Central memory CD4-positive, alpha-beta T cell (primary cell): Measurements from ENCODE around the gene C1orf198.

ENCODE experiments used
- DNase-seq: peaks from one replicate; pipeline ENCODE4 v3.0.0; 2022

Gene C1orf198

DNA sequence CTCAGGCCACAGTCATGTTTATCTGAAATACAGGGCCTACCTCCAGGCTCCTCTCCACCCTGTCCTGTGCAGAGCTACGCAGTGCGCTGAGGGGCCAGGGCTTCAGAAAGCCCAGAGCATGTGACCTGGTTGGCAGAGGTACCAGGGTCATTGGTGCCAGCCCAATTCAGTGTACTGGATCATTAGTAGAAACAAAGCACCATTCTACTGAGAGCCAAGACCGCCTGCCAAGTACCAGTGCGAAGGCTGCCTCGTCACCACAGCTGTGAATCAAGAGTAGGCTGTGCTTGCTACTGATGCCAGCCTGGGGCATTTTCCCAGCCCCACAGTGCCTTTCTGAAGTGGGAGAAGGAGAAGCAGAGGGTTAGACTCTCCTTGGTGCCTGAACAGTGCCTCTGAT, 61.3 kb downstream of the C1orf198 start:
- DNase-seq, result no peak

DNA sequence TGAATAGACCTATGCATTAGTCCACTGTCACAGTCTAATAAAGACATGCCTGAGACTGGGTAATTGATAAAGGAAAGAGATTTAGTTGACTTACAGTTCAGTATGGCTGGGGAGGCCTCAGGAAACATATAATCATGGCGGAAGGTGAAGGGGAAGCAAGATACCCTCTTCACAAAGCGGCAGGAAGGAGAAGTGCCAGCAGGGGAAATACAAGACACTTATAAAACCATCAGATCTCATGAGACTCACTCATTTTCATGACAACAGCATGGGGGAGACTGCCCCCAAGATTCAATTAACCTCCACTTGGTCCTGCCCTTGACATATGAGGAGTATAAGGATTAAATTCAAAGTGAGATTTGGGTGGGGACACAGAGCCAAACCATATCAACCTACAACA, 61.8 kb downstream of the C1orf198 start:
- DNase-seq, result no peak

DNA sequence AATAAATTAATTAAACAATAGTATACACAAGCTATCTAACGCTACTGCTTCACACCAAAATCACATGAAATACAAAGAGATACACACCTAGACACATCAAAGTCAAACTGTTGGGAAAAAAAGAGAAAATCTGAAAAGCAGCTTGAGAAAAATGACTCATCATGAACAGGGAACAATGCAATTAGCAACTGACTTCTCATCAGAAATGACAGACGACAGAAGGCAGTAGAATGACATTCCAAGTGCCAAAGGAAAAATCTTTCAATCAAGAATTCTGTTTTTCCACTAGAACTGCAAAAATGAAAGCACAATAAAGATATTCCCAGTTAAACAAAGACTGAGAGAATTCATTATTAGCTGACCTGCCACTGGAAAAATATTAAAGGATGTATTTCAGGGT, 63.9 kb downstream of the C1orf198 start:
- no peak for DNase-seq

DNA sequence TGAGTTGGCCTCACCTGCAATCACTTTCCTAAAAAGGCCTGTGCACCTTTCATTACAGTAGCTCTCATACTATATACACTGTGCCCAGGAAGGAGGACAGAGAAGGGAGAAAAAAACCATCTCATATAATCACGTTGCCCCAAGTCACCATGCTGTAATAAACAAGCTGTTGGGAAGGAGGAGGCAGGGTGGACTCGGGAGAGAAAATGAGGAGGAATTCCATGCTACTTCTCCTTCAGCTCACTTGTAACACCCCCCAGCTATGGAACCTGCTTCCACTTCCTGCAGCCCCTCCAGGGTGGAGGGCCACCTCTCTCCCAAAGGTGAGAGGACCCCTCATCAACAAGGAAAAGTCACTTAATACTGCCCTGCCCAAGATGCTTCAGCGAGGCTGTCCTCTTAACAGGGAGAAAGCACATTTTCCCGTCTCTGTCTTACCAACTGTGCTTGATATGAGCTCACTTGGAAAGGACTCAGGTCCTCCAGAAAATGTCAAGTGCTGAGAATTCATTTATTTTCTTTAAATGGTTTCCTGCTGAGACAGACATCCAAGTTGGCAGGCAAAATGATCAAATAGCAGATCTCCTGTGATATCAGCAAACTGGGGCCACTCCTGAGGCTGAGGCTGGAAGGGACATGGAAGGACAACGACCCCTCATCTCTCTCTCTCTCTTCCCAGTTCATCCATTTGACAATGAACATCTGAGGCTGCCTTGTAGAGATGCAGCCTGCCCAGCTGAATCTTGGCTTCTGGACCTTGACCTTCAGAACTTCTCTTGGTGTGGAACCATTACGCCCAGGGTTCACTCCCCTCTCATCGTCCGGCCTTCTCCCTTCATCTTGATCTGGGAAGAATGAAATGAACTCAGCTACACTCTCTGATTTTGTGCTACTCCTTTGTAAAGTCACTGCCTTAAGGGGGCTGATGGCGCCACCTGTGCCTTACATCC, 67.2 kb downstream of the C1orf198 start:
- no peak for DNase-seq

DNA sequence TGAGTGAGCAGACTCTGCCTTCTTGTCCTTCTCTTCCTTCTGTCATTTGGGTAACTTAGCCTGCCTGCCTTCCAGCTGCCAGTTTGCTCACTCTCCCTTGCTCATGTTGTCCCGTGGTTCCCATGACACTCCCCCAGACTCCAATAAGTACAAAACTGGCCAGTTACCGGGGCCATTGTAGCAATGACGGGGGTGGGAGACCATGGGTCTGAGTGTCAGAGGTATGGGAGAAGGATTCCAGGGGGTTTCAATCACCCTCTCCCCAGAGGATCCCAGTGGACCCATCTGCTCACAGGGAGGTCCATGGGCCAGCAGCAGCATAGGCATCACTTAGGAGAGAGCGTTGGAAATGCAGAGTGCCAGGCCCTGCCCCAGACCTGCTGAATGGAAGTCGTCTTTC, 69.8 kb downstream of the C1orf198 start:
- DNase-seq, result no peak

DNA sequence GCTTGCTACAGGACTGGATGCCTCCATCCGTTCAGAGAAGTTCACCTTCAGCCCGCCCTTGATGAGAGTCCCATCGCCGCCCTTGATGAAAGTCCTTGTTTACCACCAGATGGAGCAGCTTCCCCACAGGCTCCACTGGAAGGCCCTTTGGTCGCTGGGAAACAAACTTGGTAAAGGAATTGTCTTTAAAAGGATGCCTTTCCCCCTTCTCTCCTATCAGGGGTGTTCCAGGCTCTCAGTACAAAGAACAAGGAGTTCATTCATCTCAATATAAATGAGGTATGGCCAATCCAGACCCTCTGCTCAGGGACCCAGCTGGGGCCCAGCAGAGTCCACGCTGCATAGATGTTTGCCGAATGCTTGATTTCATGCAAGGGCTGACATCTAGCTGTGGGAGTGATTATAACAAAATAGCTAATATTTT, 70.4 kb downstream of the C1orf198 start:
- no peak for DNase-seq

DNA sequence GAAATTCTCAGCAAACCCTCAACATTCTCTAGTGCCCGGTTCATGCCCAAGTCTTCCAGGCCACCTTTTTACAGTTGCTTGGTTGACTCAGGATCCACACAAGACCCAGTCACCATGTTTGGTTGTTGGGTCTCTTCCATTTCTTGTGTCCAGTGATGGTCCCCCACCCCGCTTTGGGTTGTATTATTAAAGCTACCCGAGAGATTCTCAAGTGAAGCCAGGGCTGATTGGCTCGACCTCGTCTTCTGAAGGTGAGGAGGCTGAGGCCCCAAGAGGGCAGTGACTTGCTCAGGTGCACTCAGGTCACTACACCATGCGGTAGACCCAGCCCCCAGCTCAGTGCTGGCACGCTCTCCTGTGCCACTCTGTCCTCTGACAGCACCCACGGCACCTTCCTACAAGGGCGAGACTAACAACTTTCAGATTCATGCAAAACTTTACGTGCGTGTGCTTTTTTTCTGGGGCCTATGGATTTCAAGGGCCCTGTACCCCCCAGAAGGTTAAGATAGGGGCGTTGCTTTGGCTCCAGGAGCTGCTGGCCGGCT, 70.9 kb downstream of the C1orf198 start:
- DNase-seq, result no peak

DNA sequence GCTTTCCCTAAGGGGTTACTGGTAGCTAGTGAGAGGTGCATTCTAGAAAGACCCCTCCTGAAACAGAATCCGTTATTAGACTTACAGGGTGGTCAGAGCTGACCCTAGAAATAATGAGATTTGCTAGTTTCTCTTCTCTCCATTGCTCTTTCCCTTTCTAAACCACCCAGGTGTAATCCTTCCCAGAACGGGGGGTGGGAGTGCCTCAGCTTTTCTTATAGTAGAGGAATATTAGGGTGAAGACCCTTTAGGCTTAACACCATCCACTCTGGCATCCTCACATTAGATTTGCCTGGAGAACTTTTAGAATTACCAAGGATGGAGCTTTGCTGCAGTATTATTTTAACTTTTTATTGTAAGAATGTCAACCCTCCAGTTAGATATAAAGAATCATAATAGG, 71.7 kb downstream of the C1orf198 start:
- no peak for DNase-seq

DNA sequence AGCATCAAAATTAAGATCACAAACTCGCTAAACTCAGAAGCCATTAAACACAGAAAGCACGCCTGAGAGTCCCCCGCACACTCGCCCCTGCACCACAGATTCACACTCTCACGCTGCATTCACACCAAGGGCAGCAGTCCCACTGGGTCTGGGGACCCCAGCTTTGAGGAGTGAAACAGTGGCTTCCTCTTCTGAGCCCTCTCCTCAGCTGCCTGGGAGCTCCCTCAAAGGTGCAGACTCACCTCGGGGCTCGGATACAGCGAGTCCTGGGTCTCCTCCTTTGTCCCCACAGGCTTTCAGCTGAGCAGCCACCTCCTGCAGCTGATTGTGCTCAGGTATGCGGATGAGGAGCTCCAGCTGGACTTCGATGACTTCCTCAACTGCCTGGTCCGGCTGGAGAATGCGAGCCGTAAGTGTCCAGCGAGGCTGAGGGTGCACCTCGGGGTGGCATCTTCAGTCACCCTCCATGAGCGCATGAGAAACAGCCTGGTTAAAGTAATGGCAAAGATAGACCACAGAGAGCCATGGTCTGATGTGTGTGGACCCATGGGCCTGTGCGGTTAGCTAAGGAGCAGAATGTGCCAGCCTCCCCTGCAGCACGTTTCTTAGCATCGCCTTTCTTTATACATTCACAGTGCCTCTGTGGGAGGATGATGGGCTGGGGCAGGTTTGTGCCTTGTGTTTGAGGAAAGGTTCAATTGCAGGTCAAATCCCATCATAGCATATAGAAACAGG, 73.3 kb downstream of the C1orf198 start:
- DNase-seq, result no peak

DNA sequence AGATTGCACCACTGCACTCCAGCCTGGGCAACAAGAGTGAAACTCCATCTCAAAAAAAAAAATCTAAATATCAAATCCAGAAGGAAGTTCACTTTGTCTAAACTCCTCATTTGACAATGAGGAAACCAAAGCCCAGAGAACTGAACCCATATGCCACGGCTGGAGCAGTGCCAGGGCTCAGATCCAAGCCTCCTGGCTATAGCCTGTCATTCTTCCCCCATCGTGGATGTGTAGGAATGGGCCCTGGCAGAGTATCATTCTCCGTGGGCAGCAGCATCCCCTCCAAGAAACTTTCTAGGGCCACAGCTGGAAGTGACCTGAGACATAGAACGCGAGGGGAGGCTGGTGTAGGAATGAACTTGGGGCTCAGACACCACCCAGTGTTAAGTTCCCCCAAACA, 73.9 kb downstream of the C1orf198 start:
- no peak for DNase-seq

DNA sequence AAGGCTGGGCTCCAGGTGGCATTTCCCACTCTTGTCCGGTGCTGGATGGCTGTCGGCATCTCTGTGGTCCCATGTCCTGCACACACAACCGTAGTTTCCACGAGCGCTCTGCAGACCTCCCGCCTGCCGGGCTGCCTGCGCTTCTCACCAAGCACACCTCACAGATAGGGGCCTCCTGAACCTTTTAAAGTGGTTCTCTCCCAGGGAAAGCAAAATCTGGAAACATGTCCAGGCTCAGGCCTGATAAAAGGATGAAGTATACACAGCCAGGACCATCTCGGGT, 74.9 kb downstream of the C1orf198 start:
- DNase-seq, result no peak

DNA sequence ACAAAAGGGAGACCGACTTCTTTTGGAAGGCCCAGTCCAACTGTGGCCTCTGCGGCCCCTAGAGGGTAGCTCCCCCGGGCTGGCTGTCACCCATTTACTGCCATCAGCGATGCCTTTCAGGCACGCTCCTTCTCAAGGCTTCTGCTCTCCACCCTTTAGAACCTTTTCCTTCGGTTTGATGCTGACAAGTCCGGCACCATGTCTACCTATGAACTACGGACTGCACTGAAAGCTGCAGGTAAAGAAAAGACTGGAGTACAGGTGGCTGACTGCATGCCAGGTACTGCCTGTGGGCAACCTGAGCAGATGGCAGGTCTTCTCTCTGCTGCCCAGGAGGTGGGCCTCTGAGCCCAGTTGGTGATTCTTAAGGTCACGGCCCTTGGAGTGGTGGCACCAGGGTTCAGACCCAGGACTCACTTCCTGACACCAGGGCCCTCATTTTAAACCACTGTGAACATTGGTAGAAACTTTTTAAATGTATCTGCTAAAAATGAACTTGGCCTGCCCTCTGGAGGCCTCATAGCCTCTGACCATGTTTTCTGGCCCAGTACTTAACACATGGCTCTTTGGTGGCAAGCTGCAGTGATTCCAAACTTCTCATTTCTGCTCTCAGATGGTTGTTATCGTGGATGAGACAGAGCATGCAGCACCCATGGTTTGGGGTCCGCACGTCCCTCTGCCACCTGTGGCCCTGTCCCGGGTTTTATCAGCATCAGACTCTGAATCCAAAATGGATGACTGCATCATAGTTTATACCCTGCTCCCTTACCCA, 75.4 kb downstream of the C1orf198 start:
- DNase-seq, result no peak

DNA sequence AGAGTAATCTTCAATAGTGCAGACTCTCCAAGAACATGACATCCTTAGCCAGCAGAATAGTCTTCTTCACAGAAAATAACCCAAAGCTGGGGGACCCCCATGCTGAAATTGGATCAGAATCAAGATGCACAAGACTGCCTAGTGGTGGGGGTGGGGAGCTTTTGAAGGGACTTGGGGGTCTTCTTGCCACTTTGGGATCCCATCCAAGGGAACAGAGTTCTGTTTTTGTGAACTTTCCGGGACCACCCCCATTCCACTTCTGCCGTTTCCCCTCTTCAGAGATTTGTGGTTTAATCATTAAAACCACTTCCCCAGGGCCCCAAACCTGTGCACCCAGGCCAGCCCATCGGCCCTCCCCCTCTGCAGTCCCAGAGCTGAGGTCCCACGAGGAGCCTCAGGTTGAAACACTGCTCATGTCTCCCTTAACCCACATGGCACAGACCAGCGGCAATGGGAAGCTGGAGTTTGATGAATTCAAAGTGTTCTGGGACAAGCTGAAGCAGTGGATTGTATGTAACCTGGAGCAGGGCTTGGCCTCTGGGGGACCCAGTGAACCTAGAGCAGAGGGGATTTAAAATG, 76.2 kb downstream of the C1orf198 start:
- DNase-seq, result no peak

DNA sequence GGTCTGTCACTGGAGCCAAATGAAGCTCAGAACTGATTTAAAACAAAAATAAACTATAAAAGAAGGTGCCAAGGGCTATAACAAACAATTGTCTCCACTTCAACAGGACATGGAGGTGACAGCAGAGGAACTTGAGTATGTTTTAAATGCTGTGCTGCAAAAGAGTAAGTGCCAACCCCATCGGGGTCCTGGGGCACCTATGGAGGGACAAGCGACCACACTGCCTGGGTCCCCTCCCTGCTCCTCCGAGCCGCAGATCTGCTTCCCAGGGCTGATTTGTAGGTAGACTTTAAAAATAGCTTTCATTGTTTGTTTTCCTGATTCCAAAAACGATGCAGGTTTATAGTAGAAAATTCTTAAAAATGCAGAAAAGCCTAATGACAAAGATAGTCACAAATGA, 78.3 kb downstream of the C1orf198 start:
- DNase-seq, result no peak

DNA sequence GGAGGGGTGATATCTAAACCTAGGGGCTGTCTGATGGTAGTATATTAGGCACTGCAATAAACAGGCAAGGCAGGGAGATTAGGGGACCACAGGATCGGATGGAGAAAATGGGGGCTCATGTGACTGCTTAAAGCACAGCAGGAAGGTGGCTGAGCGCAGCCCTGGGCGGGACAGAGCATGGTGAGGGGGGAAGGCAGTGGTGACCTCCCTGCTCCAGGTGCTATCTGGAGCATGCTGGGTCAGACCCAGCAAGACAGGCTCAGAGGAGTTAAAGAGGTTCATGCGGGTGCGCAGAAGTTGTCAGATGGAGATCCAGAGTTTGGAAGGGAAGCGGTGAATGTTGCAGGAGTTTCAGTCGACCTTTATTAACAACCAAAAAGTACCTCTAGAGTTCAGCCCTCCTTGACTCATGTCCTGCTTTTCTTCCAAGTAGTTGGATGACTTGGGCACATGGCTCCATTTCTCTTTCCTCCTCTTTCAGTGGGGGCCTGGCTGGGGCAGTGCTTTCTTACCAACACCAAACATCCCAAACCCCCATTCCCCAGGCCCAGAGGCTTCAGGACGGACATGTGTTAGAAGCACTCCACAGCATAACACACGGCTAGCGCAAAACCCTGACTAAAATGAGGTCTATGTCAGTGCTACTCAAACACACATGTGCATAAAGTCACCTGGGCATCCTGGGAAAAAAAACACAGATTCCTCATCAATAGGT, 79.6 kb downstream of the C1orf198 start:
- DNase-seq, result no peak

DNA sequence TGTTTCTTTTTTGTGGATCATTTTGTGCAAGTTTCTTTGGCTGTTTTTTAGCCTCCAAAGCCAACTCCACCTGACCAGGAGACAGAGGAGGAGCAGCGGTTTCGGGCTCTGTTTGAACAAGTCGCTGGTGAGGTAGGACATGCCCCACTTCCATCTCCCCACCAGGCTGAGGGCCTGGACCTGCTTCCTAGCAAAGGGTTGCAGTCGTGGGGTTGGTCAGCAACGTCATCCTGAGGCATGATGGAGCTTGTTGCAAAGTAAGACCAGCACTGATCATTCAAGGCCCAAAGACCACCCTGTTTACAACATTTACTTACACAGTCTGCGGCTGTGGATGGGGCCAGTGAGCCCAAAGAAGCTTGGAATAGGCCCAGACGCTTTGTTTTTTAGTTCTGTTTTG, 80.8 kb downstream of the C1orf198 start:
- DNase-seq, result no peak
